ENCODE data around the gene ZNF287. TPM values are rescaled to one million over a fixed set of nuclear protein-coding genes. Genes with fewer than 3 reads are reported as not detected.

Gene ZNF287
- total and polyA plus RNA-seq, 9 of the 15 experiments (the other 6 are each of a cell fraction or from before 2014, with no cell fraction given), result 0.01 to 0.27 (median 0.18) TPM; not detected in 2

DNA sequence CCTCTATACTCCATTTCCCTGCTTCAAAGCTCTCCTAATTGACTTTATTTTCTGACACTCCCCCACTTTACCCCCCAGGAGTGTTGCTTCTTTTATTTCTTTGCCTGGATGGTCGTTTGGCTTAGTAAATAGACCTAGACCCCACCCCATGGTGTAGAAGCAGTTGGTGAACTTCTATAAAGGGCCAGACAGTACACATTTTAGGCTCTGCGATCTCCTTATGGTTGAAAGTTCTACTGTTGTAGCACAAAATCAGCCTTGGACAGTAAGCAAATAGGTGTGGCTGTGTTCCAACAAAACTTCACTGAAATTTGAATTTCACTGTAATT is 31.9 kb downstream of the ZNF287 start:
- TF ChIP-seq ZNF785 (CRISPR knock-in tag; IDR thresholded peaks at IDR 0.05), result no peak
- TF ChIP-seq IRF2 (CRISPR knock-in tag; IDR thresholded peaks at IDR 0.05), result no peak
- no peak for TF ChIP-seq DPF2 (IDR thresholded peaks at IDR 0.05)
- no peaks in the 10 kb centered on the region for H3K9me3 ChIP-seq (replicated peaks; ENCODE audit: control insufficient read depth, insufficient read depth, low read depth, low read length)
- H3K27ac ChIP-seq (ENCODE audit: extremely low read depth, low read depth, low read length), result no peak overlapping the region
- FAIRE-seq (no peak), DNase-seq (ENCODE audit: extremely low read depth in 1 of 4, low spot score in 3 of 4) (no peak), ATAC-seq (no peak)
- H3K27me3 ChIP-seq (ENCODE audit: control insufficient read depth in 2 of 2, insufficient read depth in 2 of 2, low read length in 2 of 2), result no peaks in the 10 kb centered on the region
- intact Hi-C loops (cut with micrococcal nuclease) (no loop called here), in situ Hi-C loops (cut with MboI) (no loop called here)
- no peaks in the 10 kb centered on the region for H3K9me1 ChIP-seq (ENCODE audit: control insufficient read depth, insufficient read depth, low read length)
- POLR2A ChIA-PET, result no interaction called here
- no peak overlapping the region for H3K4me2 ChIP-seq (ENCODE audit: insufficient read depth, low read length)
- no peak overlapping the region for H3K4me3 ChIP-seq
- no peaks in the 10 kb centered on the region for H3K79me2 ChIP-seq (ENCODE audit: control insufficient read depth, insufficient read depth, low read length)
- WGBS (ENCODE audit: insufficient coverage, low coverage, missing lambda C conversion rate), result 32% methylated on average over 2 of the region's 2 CpGs
- no peaks in the 10 kb centered on the region for H3K36me3 ChIP-seq (ENCODE audit: control insufficient read depth, insufficient read depth, low read length)
- CTCF ChIA-PET (ENCODE audit: low intra/inter-chr PET ratio), result interaction anchor here (0.6 kb wide), 1 partner anchor 53 kb away, joined by 4 read pairs; no protein-coding TSS in a partner anchor
- H4K20me1 ChIP-seq (replicated peaks; ENCODE audit: control insufficient read depth, insufficient read depth, low read length), result no peaks in the 10 kb centered on the region
- no peak overlapping the region for H2AFZ ChIP-seq (ENCODE audit: low read depth, low read length)
- BruUV-seq (replicated peaks), result no TSS peak
- no peak overlapping the region for H3K9ac ChIP-seq (ENCODE audit: insufficient read depth in 1 of 2, low read depth in 2 of 2, low read length in 2 of 2)
- peaks cover 0 to 10% of the 10 kb centered on the region in 2 experiments; a peak in 2 of 5 replicates for H3K4me1 ChIP-seq (replicated peaks in 1 of 2; ENCODE audit: control insufficient read depth in 2 of 2, insufficient read depth in 2 of 2, low read length in 2 of 2)

GRCh38 chr17:16534236-16534635 is 34.8 kb downstream of the ZNF287 start:
- no peak overlapping the region for H2AFZ ChIP-seq (ENCODE audit: low read depth, low read length)
- H3K4me3 ChIP-seq, result no peak overlapping the region
- FAIRE-seq (no peak), DNase-seq (ENCODE audit: extremely low read depth in 1 of 4, low spot score in 3 of 4) (no peak), ATAC-seq (no peak)
- no peaks in the 10 kb centered on the region for H4K20me1 ChIP-seq (replicated peaks; ENCODE audit: control insufficient read depth, insufficient read depth, low read length)
- no peaks in the 10 kb centered on the region for H3K9me1 ChIP-seq (ENCODE audit: control insufficient read depth, insufficient read depth, low read length)
- peaks cover 0 to 10% of the 10 kb centered on the region in 2 experiments; a peak in 2 of 5 replicates for H3K4me1 ChIP-seq (replicated peaks in 1 of 2; ENCODE audit: control insufficient read depth in 2 of 2, insufficient read depth in 2 of 2, low read length in 2 of 2)
- no peak for TF ChIP-seq KHSRP (IDR thresholded peaks at IDR 0.05)
- TF ChIP-seq ZNF696 (CRISPR knock-in tag; conservative IDR thresholded peaks at IDR 0.05), result no peak
- TF ChIP-seq ZNF134 (CRISPR knock-in tag; conservative IDR thresholded peaks at IDR 0.05), result no peak
- POLR2A ChIA-PET, result no interaction called here
- intact Hi-C loops (cut with micrococcal nuclease), result no loop called here
- CTCF ChIA-PET (ENCODE audit: low intra/inter-chr PET ratio), result no interaction called here
- H3K79me2 ChIP-seq (ENCODE audit: control insufficient read depth, insufficient read depth, low read length), result no peaks in the 10 kb centered on the region
- no peaks in the 10 kb centered on the region for H3K36me3 ChIP-seq (ENCODE audit: control insufficient read depth, insufficient read depth, low read length)
- in situ Hi-C loops (cut with MboI), result no loop called here
- H3K27ac ChIP-seq (ENCODE audit: extremely low read depth, low read depth, low read length), result no peak overlapping the region
- BruUV-seq (replicated peaks), result no TSS peak
- H3K4me2 ChIP-seq (ENCODE audit: insufficient read depth, low read length), result no peak overlapping the region
- H3K9me3 ChIP-seq (replicated peaks; ENCODE audit: control insufficient read depth, insufficient read depth, low read depth, low read length), result no peaks in the 10 kb centered on the region
- H3K9ac ChIP-seq (ENCODE audit: insufficient read depth in 1 of 2, low read depth in 2 of 2, low read length in 2 of 2), result no peak overlapping the region
- whole genome bisulfite sequencing (ENCODE audit: insufficient coverage, low coverage, missing lambda C conversion rate), result 17% methylated on average over 1 of the region's 1 CpG
- peaks cover 4 to 5% of the 10 kb centered on the region in 2 experiments; a peak in 4 of 5 replicates for H3K27me3 ChIP-seq (ENCODE audit: control insufficient read depth in 2 of 2, insufficient read depth in 2 of 2, low read length in 2 of 2)

All from K562 (cell line).